ENCODE data around the gene CHCHD10. TPM values are rescaled to one million over a fixed set of nuclear protein-coding genes. Genes with fewer than 3 reads are reported as not detected.
A peak's percentile ranks its signal among the peaks of the same experiment; 100 is the strongest.

Gene CHCHD10
- total and polyA plus RNA-seq, 2 of the 13 experiments (the other 11 are each of a cell fraction or from before 2014, with no cell fraction given) = 37.0 to 62.8 TPM

DNA sequence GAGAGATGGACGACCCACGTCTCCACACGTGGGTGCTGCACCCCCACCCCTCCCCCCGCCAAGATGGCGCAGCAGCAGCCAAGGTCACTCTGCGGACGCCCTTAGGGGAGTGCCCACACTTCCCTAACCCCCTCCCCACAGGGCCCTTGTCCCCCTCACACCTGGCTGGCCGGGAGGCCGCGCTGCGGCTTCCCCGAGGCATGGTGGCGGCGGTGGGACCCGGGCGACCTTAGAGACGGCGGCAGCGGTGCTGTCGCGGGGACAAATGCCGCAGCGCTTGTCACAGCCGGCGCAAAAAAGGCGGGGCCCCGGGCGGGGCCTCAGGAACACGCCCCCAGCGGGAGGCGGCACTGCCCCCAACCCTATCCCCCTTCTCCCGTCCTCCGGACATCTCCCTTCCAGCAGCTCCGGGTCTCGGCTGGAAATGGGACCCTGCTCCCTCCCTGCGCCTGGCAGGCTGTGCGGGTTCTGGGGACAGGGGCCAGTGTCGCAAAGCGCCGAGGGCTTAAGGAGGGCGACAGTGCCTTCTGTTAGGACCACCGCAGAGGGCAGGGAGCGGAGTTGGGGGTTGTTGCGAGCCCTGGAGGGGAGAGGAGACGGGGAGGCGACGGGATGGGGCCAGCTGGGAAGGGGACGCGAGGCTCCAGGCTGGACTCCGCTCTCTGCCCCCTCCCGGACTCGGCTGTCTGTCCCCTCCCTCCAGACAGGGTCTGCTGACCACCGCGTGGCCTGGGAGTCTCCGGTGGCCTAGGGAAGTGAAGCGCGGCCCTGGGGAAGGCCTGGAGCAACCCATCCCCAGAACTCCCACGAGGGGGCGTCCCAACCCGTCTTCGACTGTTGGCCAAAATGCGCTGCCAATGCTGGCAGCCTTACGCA, at the start of gene CHCHD10 (continued):
- TF ChIP-seq ZNF614 (CRISPR knock-in tag; IDR thresholded peaks at IDR 0.05; ENCODE audit: borderline replicate concordance) (peak; percentile 5; the same call in 1 of the 2 replicates), SP4 (CRISPR knock-in tag; IDR thresholded peaks at IDR 0.05) (peak; percentile 69), RXRB (CRISPR knock-in tag; IDR thresholded peaks at IDR 0.05; ENCODE audit: borderline replicate concordance) (peak; percentile 49; the same call in 1 of the 2 replicates), HMG20B (CRISPR knock-in tag; conservative IDR thresholded peaks at IDR 0.05) (no peak)
- TF ChIP-seq, protein P1, sequence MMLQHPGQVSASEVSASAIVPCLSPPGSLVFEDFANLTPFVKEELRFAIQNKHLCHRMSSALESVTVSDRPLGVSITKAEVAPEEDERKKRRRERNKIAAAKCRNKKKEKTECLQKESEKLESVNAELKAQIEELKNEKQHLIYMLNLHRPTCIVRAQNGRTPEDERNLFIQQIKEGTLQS (CRISPR knock-in tag; IDR thresholded peaks at IDR 0.05) = no peak
- TF ChIP-seq, protein P2, sequence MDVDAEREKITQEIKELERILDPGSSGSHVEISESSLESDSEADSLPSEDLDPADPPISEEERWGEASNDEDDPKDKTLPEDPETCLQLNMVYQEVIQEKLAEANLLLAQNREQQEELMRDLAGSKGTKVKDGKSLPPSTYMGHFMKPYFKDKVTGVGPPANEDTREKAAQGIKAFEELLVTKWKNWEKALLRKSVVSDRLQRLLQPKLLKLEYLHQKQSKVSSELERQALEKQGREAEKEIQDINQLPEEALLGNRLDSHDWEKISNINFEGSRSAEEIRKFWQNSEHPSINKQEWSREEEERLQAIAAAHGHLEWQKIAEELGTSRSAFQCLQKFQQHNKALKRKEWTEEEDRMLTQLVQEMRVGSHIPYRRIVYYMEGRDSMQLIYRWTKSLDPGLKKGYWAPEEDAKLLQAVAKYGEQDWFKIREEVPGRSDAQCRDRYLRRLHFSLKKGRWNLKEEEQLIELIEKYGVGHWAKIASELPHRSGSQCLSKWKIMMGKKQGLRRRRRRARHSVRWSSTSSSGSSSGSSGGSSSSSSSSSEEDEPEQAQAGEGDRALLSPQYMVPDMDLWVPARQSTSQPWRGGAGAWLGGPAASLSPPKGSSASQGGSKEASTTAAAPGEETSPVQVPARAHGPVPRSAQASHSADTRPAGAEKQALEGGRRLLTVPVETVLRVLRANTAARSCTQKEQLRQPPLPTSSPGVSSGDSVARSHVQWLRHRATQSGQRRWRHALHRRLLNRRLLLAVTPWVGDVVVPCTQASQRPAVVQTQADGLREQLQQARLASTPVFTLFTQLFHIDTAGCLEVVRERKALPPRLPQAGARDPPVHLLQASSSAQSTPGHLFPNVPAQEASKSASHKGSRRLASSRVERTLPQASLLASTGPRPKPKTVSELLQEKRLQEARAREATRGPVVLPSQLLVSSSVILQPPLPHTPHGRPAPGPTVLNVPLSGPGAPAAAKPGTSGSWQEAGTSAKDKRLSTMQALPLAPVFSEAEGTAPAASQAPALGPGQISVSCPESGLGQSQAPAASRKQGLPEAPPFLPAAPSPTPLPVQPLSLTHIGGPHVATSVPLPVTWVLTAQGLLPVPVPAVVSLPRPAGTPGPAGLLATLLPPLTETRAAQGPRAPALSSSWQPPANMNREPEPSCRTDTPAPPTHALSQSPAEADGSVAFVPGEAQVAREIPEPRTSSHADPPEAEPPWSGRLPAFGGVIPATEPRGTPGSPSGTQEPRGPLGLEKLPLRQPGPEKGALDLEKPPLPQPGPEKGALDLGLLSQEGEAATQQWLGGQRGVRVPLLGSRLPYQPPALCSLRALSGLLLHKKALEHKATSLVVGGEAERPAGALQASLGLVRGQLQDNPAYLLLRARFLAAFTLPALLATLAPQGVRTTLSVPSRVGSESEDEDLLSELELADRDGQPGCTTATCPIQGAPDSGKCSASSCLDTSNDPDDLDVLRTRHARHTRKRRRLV (CRISPR knock-in tag; IDR thresholded peaks at IDR 0.05) = 0 out of 2 replicates have a peak, but pooled peaks have one; percentile 37
- TF ChIP-seq, protein P3, sequence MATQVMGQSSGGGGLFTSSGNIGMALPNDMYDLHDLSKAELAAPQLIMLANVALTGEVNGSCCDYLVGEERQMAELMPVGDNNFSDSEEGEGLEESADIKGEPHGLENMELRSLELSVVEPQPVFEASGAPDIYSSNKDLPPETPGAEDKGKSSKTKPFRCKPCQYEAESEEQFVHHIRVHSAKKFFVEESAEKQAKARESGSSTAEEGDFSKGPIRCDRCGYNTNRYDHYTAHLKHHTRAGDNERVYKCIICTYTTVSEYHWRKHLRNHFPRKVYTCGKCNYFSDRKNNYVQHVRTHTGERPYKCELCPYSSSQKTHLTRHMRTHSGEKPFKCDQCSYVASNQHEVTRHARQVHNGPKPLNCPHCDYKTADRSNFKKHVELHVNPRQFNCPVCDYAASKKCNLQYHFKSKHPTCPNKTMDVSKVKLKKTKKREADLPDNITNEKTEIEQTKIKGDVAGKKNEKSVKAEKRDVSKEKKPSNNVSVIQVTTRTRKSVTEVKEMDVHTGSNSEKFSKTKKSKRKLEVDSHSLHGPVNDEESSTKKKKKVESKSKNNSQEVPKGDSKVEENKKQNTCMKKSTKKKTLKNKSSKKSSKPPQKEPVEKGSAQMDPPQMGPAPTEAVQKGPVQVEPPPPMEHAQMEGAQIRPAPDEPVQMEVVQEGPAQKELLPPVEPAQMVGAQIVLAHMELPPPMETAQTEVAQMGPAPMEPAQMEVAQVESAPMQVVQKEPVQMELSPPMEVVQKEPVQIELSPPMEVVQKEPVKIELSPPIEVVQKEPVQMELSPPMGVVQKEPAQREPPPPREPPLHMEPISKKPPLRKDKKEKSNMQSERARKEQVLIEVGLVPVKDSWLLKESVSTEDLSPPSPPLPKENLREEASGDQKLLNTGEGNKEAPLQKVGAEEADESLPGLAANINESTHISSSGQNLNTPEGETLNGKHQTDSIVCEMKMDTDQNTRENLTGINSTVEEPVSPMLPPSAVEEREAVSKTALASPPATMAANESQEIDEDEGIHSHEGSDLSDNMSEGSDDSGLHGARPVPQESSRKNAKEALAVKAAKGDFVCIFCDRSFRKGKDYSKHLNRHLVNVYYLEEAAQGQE (IDR thresholded peaks at IDR 0.05; ENCODE audit: borderline replicate concordance in 1 of 2, low read depth in 1 of 2, low read length in 2 of 2) = no peak
- TF ChIP-seq, protein P4, sequence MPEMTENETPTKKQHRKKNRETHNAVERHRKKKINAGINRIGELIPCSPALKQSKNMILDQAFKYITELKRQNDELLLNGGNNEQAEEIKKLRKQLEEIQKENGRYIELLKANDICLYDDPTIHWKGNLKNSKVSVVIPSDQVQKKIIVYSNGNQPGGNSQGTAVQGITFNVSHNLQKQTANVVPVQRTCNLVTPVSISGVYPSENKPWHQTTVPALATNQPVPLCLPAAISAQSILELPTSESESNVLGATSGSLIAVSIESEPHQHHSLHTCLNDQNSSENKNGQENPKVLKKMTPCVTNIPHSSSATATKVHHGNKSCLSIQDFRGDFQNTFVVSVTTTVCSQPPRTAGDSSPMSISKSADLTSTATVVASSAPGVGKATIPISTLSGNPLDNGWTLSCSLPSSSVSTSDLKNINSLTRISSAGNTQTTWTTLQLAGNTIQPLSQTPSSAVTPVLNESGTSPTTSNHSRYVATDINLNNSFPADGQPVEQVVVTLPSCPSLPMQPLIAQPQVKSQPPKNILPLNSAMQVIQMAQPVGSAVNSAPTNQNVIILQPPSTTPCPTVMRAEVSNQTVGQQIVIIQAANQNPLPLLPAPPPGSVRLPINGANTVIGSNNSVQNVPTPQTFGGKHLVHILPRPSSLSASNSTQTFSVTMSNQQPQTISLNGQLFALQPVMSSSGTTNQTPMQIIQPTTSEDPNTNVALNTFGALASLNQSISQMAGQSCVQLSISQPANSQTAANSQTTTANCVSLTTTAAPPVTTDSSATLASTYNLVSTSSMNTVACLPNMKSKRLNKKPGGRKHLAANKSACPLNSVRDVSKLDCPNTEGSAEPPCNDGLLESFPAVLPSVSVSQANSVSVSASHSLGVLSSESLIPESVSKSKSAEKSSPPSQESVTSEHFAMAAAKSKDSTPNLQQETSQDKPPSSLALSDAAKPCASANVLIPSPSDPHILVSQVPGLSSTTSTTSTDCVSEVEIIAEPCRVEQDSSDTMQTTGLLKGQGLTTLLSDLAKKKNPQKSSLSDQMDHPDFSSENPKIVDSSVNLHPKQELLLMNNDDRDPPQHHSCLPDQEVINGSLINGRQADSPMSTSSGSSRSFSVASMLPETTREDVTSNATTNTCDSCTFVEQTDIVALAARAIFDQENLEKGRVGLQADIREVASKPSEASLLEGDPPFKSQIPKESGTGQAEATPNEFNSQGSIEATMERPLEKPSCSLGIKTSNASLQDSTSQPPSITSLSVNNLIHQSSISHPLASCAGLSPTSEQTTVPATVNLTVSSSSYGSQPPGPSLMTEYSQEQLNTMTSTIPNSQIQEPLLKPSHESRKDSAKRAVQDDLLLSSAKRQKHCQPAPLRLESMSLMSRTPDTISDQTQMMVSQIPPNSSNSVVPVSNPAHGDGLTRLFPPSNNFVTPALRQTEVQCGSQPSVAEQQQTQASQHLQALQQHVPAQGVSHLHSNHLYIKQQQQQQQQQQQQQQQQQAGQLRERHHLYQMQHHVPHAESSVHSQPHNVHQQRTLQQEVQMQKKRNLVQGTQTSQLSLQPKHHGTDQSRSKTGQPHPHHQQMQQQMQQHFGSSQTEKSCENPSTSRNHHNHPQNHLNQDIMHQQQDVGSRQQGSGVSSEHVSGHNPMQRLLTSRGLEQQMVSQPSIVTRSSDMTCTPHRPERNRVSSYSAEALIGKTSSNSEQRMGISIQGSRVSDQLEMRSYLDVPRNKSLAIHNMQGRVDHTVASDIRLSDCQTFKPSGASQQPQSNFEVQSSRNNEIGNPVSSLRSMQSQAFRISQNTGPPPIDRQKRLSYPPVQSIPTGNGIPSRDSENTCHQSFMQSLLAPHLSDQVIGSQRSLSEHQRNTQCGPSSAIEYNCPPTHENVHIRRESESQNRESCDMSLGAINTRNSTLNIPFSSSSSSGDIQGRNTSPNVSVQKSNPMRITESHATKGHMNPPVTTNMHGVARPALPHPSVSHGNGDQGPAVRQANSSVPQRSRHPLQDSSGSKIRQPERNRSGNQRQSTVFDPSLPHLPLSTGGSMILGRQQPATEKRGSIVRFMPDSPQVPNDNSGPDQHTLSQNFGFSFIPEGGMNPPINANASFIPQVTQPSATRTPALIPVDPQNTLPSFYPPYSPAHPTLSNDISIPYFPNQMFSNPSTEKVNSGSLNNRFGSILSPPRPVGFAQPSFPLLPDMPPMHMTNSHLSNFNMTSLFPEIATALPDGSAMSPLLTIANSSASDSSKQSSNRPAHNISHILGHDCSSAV (CRISPR knock-in tag; IDR thresholded peaks at IDR 0.05; ENCODE audit: borderline replicate concordance) = peak; percentile 83; the same call in 1 of the 2 replicates
